OCI-LY7 (cell line): Measurements from ENCODE around the gene DHRSX. TPM values are rescaled to one million over a fixed set of nuclear protein-coding genes. Genes with fewer than 3 reads are reported as not detected.
A peak's percentile ranks its signal among the peaks of the same experiment; 100 is the strongest.

Experiments used
- BruUV-seq: library from RNA; stranded (reverse); fragments of 400-500 nt; replicated peaks from 2 replicates; lab custom pipeline; 2021; lab: Mats Ljungman, UMichigan
- CTCF ChIA-PET: fragments of 300-600 bp; sonication (Branson Sonifier 250); formaldehyde crosslinking; loops from one replicate; lab custom pipeline; 2022; ENCODE audit warnings: antibody characterized with exemption; ENCODE audit not compliant: unreplicated experiment; lab: Charles Lee
- POLR2A ChIA-PET: fragments of 300-600 bp; sonication (Branson Sonifier 250); formaldehyde crosslinking; loops from one replicate; lab custom pipeline; 2022; ENCODE audit warnings: antibody characterized with exemption; lab: Charles Lee
- DNase-seq: peaks from one replicate; pipeline ENCODE4 v3.0.0-alpha.2; 2015; ENCODE audit warnings: low spot score
- H2AFZ ChIP-seq: fragments of 200-600 bp; sonication (generic), shearing (Covaris generic); 2 replicates; pipeline ENCODE4 v1.6.1; 2014; ENCODE audit warnings: mild to moderate bottlenecking, antibody characterized with exemption, low read length, moderate library complexity
- H3K27ac ChIP-seq: fragments of 200-600 bp; sonication (generic); 2 replicates; pipeline ENCODE4 v1.5.1; 2014; ENCODE audit warnings: mixed run types, low read depth, mild to moderate bottlenecking, moderate library complexity, low read length, inconsistent platforms; ENCODE audit not compliant: poor library complexity, severe bottlenecking
- H3K36me3 ChIP-seq: fragments of 200-600 bp; sonication (generic); 2 replicates; pipeline ENCODE4 v1.6.1; 2014; ENCODE audit warnings: mild to moderate bottlenecking, antibody characterized with exemption, low read length, moderate library complexity, mixed read lengths; ENCODE audit not compliant: insufficient read depth
- H3K4me1 ChIP-seq: fragments of 200-600 bp; sonication (generic); 2 replicates; pipeline ENCODE4 v1.5.1; 2014; ENCODE audit warnings: mild to moderate bottlenecking, low read length; ENCODE audit not compliant: insufficient read depth, poor library complexity, severe bottlenecking
- H3K4me2 ChIP-seq: fragments of 200-600 bp; sonication (generic); 2 replicates; pipeline ENCODE4 v1.6.1; 2014; ENCODE audit warnings: mild to moderate bottlenecking, low read length
- H3K4me3 ChIP-seq: fragments of 200-600 bp; sonication (generic); 2 replicates; pipeline ENCODE4 v1.5.1; 2014; ENCODE audit warnings: mild to moderate bottlenecking, low read depth, low read length; ENCODE audit not compliant: poor library complexity, severe bottlenecking
- H3K79me2 ChIP-seq: fragments of 200-600 bp; sonication (generic); 2 replicates; pipeline ENCODE4 v1.6.1; 2016; ENCODE audit warnings: low read depth, mild to moderate bottlenecking, low read length, moderate library complexity, mixed read lengths; ENCODE audit not compliant: insufficient read depth
- H3K9me2 ChIP-seq: fragments of 200-600 bp; sonication (generic); 2 replicates; pipeline ENCODE4 v1.6.1; 2016; ENCODE audit warnings: mild to moderate bottlenecking, low read length, mixed read lengths; ENCODE audit not compliant: insufficient read depth
- H3K9me3 ChIP-seq: fragments of 200-600 bp; sonication (generic); 2 replicates; pipeline ENCODE4 v1.6.1; 2014; ENCODE audit warnings: mild to moderate bottlenecking, mixed run types, low read length, mixed read lengths
- H4K20me1 ChIP-seq: fragments of 200-600 bp; sonication (generic); 2 replicates; pipeline ENCODE4 v1.6.1; 2014; ENCODE audit warnings: mild to moderate bottlenecking, antibody characterized with exemption, low read length, moderate library complexity, mixed read lengths; ENCODE audit not compliant: insufficient read depth
- EZH2phosphoT487 ChIP-seq: fragments of 200-600 bp; sonication (generic); IDR thresholded peaks from 2 replicates; pipeline ENCODE4 v1.6.1; 2018; ENCODE audit warnings: low read depth, borderline replicate concordance, mild to moderate bottlenecking, mixed run types, antibody characterized with exemption, low read length, moderate library complexity, mixed read lengths
- intact Hi-C: fragments of 100-400 bp; cut with micrococcal nuclease; formaldehyde crosslinking; loops from one replicate; pipeline ENCODE4 v1.10.0; 2022; ENCODE audit not compliant: unreplicated experiment
- total RNA-seq, 2 experiments: library from RNA; depleted of rRNA in 1 of 2; stranded (reverse); fragments of >200 nt in 1 of 2; shearing (Covaris generic) in 1 of 2; gene quantifications; 2 replicates each; pipeline ENCODE4 v1.2.3, GENCODE V29; 2014 to 2022
- TF ChIP-seq, protein P1 (sequence below): fragments of 200-600 bp; sonication (generic); conservative IDR thresholded peaks from 2 replicates; pipeline ENCODE4 v1.5.1; 2014; ENCODE audit warnings: mild to moderate bottlenecking, antibody characterized with exemption, low read length, moderate library complexity, mixed read lengths

The DHRSX gene
- total RNA-seq, 2 experiments from 2014 or later = 25.2 to 30.9 TPM

DNA sequence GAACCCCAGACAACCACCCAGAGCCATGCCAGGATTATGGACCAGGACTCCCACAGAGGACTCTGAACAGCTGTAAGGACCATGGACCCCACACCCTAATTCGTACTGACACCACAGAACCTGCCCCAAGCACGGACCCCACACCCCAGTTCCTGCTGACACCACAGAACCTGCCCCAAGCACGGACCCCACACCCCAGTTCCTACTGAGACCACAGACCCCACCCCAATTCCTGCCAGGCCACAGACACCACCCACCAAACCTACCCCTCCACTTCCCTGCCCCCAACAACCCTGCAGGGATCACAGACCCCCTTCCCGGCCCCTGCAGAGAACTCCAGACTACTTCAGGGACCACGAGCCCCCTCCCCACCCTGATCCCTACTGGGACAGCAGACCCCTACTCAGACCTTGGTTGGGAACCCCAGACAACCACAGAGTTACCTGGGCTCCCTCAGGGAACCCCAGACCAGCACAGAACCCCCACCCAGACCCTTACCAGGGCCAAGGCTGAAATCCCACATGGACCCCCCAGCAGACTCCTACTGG, 1.4 kb upstream of the DHRSX start:
- Histone ChIP-seq H3K4me3 (no peak overlapping the region), H3K36me3 (peaks cover 24% of the 10 kb centered on the region), H2AFZ (no peak overlapping the region), H3K9me2 (no peaks in the 10 kb centered on the region), H3K9me3 (no peaks in the 10 kb centered on the region), H4K20me1 (peaks cover 14% of the 10 kb centered on the region; the same call in 1 of the 2 replicates), H3K79me2 (peaks cover 31% of the 10 kb centered on the region), H3K4me1 (peaks cover 57% of the 10 kb centered on the region), H3K27ac (peak overlapping the region; percentile 0), H3K4me2 (no peak overlapping the region; the same call in 1 of the 2 replicates)
- CTCF ChIA-PET = no interaction called here
- POLR2A ChIA-PET = no interaction called here
- no peak for DNase-seq
- intact Hi-C loops = no loop called here
- TF ChIP-seq, protein P1, sequence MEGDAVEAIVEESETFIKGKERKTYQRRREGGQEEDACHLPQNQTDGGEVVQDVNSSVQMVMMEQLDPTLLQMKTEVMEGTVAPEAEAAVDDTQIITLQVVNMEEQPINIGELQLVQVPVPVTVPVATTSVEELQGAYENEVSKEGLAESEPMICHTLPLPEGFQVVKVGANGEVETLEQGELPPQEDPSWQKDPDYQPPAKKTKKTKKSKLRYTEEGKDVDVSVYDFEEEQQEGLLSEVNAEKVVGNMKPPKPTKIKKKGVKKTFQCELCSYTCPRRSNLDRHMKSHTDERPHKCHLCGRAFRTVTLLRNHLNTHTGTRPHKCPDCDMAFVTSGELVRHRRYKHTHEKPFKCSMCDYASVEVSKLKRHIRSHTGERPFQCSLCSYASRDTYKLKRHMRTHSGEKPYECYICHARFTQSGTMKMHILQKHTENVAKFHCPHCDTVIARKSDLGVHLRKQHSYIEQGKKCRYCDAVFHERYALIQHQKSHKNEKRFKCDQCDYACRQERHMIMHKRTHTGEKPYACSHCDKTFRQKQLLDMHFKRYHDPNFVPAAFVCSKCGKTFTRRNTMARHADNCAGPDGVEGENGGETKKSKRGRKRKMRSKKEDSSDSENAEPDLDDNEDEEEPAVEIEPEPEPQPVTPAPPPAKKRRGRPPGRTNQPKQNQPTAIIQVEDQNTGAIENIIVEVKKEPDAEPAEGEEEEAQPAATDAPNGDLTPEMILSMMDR = no peak
- TF ChIP-seq EZH2phosphoT487 = no peak
- BruUV-seq = no TSS peak

DNA sequence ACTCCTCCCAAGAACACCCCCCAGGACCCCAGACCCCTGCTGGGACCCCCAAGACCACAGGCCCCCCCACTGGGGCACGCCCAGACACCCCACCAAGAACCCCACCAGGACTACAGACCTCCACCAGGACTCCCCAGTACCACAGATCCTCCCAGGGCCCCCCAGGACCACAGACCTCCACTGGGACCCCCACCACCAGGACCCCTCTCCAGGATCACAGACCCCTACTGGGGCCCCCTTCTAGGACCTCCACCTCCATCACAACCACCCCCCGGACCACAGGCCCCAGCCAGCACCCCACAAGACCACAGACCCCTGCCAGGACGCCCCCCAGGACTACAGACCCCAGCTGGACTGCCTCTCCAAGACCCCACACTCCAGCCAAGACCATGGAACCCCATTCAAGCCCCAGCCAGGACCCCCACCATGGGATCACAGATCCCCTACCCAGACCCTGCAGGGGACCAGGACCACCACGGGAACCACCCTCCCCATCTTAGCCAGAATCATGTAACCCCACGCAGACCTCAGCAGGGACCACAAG, 855 bp upstream of the DHRSX start:
- intact Hi-C loops = no loop called here
- BruUV-seq = no TSS peak
- CTCF ChIA-PET = no interaction called here

More for the DNA sequence above, 855 bp upstream of the DHRSX start:
- peaks cover 37% of the 10 kb centered on the region for H3K79me2 ChIP-seq
- peak overlapping the region; percentile 86 for H3K4me2 ChIP-seq
- H4K20me1 ChIP-seq = peaks cover 14% of the 10 kb centered on the region; the same call in 1 of the 2 replicates
- no peak overlapping the region for H2AFZ ChIP-seq
- H3K4me3 ChIP-seq = peak overlapping the region; percentile 86
- no peak for DNase-seq
- peaks cover 60% of the 10 kb centered on the region for H3K4me1 ChIP-seq
- TF ChIP-seq, protein P1 = no peak
- TF ChIP-seq EZH2phosphoT487 = no peak
- H3K9me2 ChIP-seq = no peaks in the 10 kb centered on the region
- POLR2A ChIA-PET = no interaction called here
- H3K36me3 ChIP-seq = peaks cover 29% of the 10 kb centered on the region
- no peaks in the 10 kb centered on the region for H3K9me3 ChIP-seq
- no peak overlapping the region for H3K27ac ChIP-seq
